Heart right ventricle (tissue), 16 donors: Measurements from ENCODE around the gene CMSS1. TPM values are rescaled to one million over a fixed set of nuclear protein-coding genes. Genes with fewer than 3 reads are reported as not detected.

ENCODE experiments used
- ATAC-seq, 8 donors: fragments of 200-7000 bp; cut with Tn5 transposase; one replicate each; pipeline ENCODE4 v1.9.1; 2020; ENCODE audit warnings: mild to moderate bottlenecking in 8 of 8, moderate library complexity in 8 of 8, moderate number of reproducible peaks in 1 of 8
- DNase-seq, 2 donors: peaks; one replicate each; pipeline ENCODE4 v3.0.0-alpha.2; 2020
- H3K27ac ChIP-seq, 10 donors: fragments of 200-600 bp; sonication (generic) in 2 of 10; one replicate each; pipeline versions ENCODE4 v1.5.0 to v1.8.0; 2020 to 2022; ENCODE audit warnings: mild to moderate bottlenecking in 3 of 10
- H3K27me3 ChIP-seq, 7 donors: fragments of 200-600 bp; one replicate each; pipeline ENCODE4 v1.8.0; 2021 to 2022; ENCODE audit warnings: mild to moderate bottlenecking in 2 of 7
- H3K36me3 ChIP-seq, 9 donors: fragments of 200-600 bp; sonication (generic) in 1 of 9; one replicate each; pipeline versions ENCODE4 v1.5.0 to v1.8.0; 2020 to 2022; ENCODE audit warnings: mild to moderate bottlenecking in 2 of 9
- H3K4me1 ChIP-seq, 9 donors: fragments of 200-600 bp; sonication (generic) in 1 of 9; one replicate each; pipeline versions ENCODE4 v1.5.0 to v1.8.0; 2020 to 2022; ENCODE audit warnings: mild to moderate bottlenecking in 4 of 9
- H3K4me3 ChIP-seq, 10 donors: fragments of 200-600 bp; sonication (generic) in 2 of 10; one replicate each; pipeline versions ENCODE4 v1.5.0 to v1.8.0; 2020 to 2022; ENCODE audit warnings: mild to moderate bottlenecking in 7 of 10, moderate library complexity in 2 of 10
- H3K9me3 ChIP-seq, 11 donors: fragments of 200-600 bp in 10 of 11; sonication (generic) in 2 of 11; one replicate each; pipeline versions ENCODE4 v1.5.0 to v1.8.0; 2013 to 2022; ENCODE audit warnings: mild to moderate bottlenecking in 2 of 11, control low read depth in 1 of 11, moderate library complexity in 1 of 11
- WGBS, 2 donors: extraction: QIAGEN DNeasy Blood & Tissue Kit; methylation state at CpG; one replicate each; pipeline ENCODE4 v1.1.7; 2013; ENCODE audit warnings: inconsistent platforms in 1 of 2; 5-methylcytosine and 5-hydroxymethylcytosine counted together
- intact Hi-C, 10 donors: fragments of 100-400 bp; cut with DNase I; formaldehyde crosslinking; loops; one replicate each; pipeline versions ENCODE4 v1.11.1 to v1.14.2; 2022
- polyA plus RNA-seq, 2 donors: library from polyadenylated mRNA; stranded (reverse); fragments of 200-250 nt; gene quantifications; one replicate each; pipeline ENCODE4 v1.2.3, GENCODE V29; 2013
- total RNA-seq, 10 donors: library from RNA; stranded (reverse); fragmentation: NEBNext Ultra II Directional in 3 of 10; extraction: Animal tissue kit (Norgen Biotek cat#: 25700) in 3 of 10; gene quantifications; one replicate each; pipeline versions ENCODE4 v1.2.1 to v1.2.4, GENCODE V29; 2021 to 2023
- TF ChIP-seq, protein P1 (sequence below), 9 donors: fragments of 200-600 bp; sonication (generic) in 2 of 9; IDR thresholded peaks; one replicate each; pipeline versions ENCODE4 v1.5.0 to v1.8.0; 2021 to 2022; ENCODE audit warnings: antibody characterized with exemption in 9 of 9, mild to moderate bottlenecking in 5 of 9, moderate library complexity in 1 of 9
- donor health status: Arrhythmogenic right ventricular cardiomyopathy.
- donor health status: ischemic (EF 13 %, LVEDD 7.1; RV severe dilation, severe dysfunction).
- donor health status: healthy with polysubstance abuse.
- donor health status: DM: no; HTN: yes; CAD: no.
- donor health status: DM: no; HTN: no; CAD: no.
- donor health status: ischemic (EF 25% LVEDD 6.9; RV normal size, moderate dysfunction).
- donor health status: ischemic (EF 25% LVEDD 5.7; RV mildly dilated, moderate dysfunction).
- donor health status: healthy.
- donor health status: DM: yes; HTN: yes; CAD: no.
- donor health status: Ischemic cardiomyopathy.
- donor health status: ischemic (EF 35%, LVEDD 5.7; RV mildly dilated, moderate dysfunction).
- donor health status: nonischemic (EF 11% LVEDD 7.7; RV severe dilation, severe dysfunction).
- donor health status: DM: yes; HTN: yes; CAD: no.
- donor health status: PGD.
- donor health status: ischemic (EF 29% LVEDD 5.4; RV normal size, mild dysfunction).
- donor health status: nonischemic (EF 23%, LVEDD 6.1; RV moderate dilation, normal function).

Gene CMSS1
- total and polyA plus RNA-seq, 12 donors: 24.6 to 45.4 (median 34.6) TPM

DNA sequence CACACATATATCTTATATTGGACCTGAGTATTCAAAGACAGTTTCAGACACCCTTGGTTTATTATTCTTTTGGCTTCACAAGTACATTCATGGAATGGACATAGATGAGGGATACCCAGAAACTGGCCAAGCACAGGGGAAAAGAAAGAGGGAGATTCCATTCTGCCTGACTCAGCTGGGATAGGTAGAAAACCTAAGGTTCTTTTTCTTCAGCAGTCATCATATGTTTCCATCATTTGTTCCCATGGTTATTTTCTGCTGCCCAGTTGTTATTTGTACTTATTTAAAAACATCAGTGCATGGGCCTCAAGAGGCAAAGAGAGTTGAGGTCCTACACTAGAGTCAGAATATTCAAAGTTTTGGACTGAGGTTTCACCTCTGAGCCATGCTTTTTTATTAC is 204.8 kb downstream of the CMSS1 start:
- Histone ChIP-seq H3K27ac (no peak overlapping the region), H3K4me1 (peaks cover 0 to 34% (median 9%) of the 10 kb centered on the region in 9 donors)
- ATAC-seq: no peak

DNA sequence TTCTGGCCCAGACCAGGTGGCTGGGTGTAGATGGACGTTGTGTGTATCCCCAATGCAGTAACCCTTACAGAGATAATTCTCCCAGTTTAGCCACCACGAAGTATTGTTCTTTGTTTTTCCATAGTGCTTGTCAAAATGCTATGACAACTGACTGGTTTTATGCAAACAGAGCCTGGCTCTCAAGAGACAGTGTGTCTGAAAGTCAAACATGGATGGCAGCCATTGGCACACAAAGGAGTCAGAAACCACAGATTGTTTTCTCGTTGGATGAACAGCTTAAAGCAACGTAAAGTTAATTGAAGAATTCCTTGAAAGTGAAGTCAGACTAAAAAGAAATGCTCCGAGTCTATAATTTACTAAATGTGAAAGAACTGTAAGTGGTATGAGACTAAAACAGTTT is 205.5 kb downstream of the CMSS1 start:
- Histone ChIP-seq H3K36me3 (no peaks in the 10 kb centered on the region), H3K4me1 (peaks cover 0 to 34% (median 9%) of the 10 kb centered on the region in 9 donors), H3K9me3 (no peaks in the 10 kb centered on the region), H3K27ac (no peak overlapping the region), H3K4me3 (no peak overlapping the region), H3K27me3 (no peaks in the 10 kb centered on the region)
- intact Hi-C loops: no loop called here
- DNase-seq (no peak), ATAC-seq (no peak)
- 67 to 80% methylated on average over 5 of the region's 5 CpGs for WGBS, 2 donors
- TF ChIP-seq, protein P1, sequence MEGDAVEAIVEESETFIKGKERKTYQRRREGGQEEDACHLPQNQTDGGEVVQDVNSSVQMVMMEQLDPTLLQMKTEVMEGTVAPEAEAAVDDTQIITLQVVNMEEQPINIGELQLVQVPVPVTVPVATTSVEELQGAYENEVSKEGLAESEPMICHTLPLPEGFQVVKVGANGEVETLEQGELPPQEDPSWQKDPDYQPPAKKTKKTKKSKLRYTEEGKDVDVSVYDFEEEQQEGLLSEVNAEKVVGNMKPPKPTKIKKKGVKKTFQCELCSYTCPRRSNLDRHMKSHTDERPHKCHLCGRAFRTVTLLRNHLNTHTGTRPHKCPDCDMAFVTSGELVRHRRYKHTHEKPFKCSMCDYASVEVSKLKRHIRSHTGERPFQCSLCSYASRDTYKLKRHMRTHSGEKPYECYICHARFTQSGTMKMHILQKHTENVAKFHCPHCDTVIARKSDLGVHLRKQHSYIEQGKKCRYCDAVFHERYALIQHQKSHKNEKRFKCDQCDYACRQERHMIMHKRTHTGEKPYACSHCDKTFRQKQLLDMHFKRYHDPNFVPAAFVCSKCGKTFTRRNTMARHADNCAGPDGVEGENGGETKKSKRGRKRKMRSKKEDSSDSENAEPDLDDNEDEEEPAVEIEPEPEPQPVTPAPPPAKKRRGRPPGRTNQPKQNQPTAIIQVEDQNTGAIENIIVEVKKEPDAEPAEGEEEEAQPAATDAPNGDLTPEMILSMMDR (IDR thresholded peaks at IDR 0.05): no peak

More for the DNA sequence above, 204.8 kb downstream of the CMSS1 start:
- Histone ChIP-seq H3K9me3 (no peaks in the 10 kb centered on the region), H3K4me3 (no peak overlapping the region), H3K27me3 (no peaks in the 10 kb centered on the region), H3K36me3 (no peaks in the 10 kb centered on the region)
- no peak for DNase-seq
- intact Hi-C loops: no loop called here
- TF ChIP-seq, protein P1 (IDR thresholded peaks at IDR 0.05): no peak

DNA sequence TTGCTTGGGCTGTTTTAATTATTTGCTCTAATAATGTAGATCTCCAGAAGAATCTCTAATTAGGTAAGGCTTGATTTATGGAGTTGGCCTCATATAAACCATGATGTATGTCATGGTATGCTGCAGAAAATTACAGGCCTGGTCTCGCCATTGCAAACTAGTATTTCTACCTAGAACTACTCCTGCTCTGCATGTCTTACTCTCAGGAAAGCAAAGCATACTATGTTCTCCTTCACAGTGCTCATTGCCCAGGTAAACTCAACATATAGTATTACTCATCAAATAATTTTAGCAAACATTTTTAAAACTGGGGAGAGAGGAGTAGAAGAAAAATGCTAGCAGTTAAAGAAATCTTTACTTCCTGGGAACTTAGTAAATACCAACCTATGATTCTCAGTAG is 205.9 kb downstream of the CMSS1 start:
- WGBS, 2 donors: 98 to 100% methylated on average over 1 of the region's 1 CpG
- no peak overlapping the region for H3K27ac ChIP-seq
- ATAC-seq: no peak

DNA sequence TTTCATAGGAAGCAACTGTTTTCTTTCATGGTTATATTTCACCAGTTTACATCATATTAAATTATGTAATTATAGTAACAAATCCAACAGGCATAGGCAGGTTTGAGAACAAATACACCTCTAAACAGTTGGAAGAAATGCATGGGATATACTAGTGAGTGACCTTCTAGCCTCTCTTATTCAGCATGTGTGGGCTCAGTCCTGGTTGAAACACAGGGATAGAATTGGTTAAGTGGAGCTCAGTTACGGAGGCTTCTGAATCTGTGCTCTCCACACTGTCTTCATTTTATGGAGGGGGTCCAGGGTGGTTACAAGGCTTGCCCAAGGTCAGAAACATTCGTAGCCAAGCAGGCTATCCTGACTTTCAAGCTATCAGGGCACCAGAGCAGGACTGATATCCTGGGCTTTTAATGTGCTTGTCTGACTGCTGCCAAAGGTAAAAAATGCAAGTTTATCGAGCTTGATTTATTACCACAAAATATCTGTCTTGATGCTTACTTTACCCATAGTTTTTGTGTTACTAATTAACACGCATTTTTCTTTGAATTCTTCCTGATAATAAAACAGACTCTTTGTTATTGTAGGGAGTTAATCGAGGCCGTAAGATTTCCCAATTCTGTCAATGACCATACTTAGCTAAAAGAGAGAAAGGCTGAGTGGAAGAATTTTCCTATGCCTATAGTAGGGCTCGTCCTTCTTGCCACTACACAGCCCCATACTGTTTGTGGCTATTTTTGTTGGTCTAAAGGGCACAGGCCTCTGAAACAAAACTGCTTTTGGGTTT is 207.1 kb downstream of the CMSS1 start:
- Histone ChIP-seq H3K4me3 (no peak overlapping the region), H3K27ac (peak overlapping the region in 8 of 10 donors; percentile 0 to 73 (median 66)), H3K4me1 (peaks cover 0 to 34% (median 9%) of the 10 kb centered on the region in 9 donors), H3K36me3 (no peaks in the 10 kb centered on the region), H3K27me3 (no peaks in the 10 kb centered on the region), H3K9me3 (no peaks in the 10 kb centered on the region)
- intact Hi-C loops: no loop called here
- ATAC-seq (peak in 6 of 8 donors; percentile 42 to 74 (median 69)), DNase-seq (no peak)
- WGBS, 2 donors: 60 to 65% methylated on average over 7 of the region's 7 CpGs
- TF ChIP-seq, protein P1 (IDR thresholded peaks at IDR 0.05): no peak

More for the DNA sequence above, 205.9 kb downstream of the CMSS1 start:
- Histone ChIP-seq H3K4me3 (no peak overlapping the region), H3K36me3 (no peaks in the 10 kb centered on the region), H3K27me3 (no peaks in the 10 kb centered on the region), H3K9me3 (no peaks in the 10 kb centered on the region), H3K4me1 (peaks cover 0 to 34% (median 9%) of the 10 kb centered on the region in 9 donors)
- intact Hi-C loops: no loop called here
- TF ChIP-seq, protein P1 (IDR thresholded peaks at IDR 0.05): no peak
- DNase-seq: no peak
